Astrocyte of the cerebellum (primary cell): Measurements from ENCODE around the gene PBX3.

Experiments
- DNase-seq: peaks from one replicate; pipeline ENCODE4 v3.0.0-alpha.2; 2011; ENCODE audit warnings: low read depth
- H3K4me3 ChIP-seq: 2 replicates; pipeline ENCODE4 v1.5.1; 2011; ENCODE audit warnings: mild to moderate bottlenecking, low read depth, low read length, moderate library complexity
- CTCF ChIP-seq: IDR thresholded peaks from 2 replicates; pipeline ENCODE4 v1.5.1; 2012; ENCODE audit warnings: low read length, low read depth, moderate library complexity, mild to moderate bottlenecking; ENCODE audit errors: missing control alignments
- in situ Hi-C: cut with HindIII; loops from 2 replicates; pipeline ENCODE4 v1.10.0; 2017; ENCODE audit warnings: low sequenced_read_pairs

The PBX3 gene

GRCh38 chr9:125998837-125999503 lies 251.8 kb downstream of the PBX3 start:
- DNase-seq = no peak
- H3K4me3 ChIP-seq = no peak overlapping the region
- in situ Hi-C loops = no loop called here
- TF ChIP-seq CTCF = no peak

GRCh38 chr9:125999504-125999881 lies 252.3 kb downstream of the PBX3 start:
- TF ChIP-seq CTCF = no peak
- in situ Hi-C loops = no loop called here
- no peak overlapping the region for H3K4me3 ChIP-seq
- no peak for DNase-seq

GRCh38 chr9:126000256-126000655 lies 253.1 kb downstream of the PBX3 start:
- H3K4me3 ChIP-seq = no peak overlapping the region
- in situ Hi-C loops = no loop called here
- TF ChIP-seq CTCF = no peak
- DNase-seq = no peak

- H3K4me3 ChIP-seq = no peak overlapping the region
- no peak for TF ChIP-seq CTCF
- DNase-seq = no peak
- in situ Hi-C loops = no loop called here
Observed at GRCh38 chr9:126000731-126001580, 253.8 kb downstream of the PBX3 start.

- no peak for DNase-seq
- no peak for TF ChIP-seq CTCF
- in situ Hi-C loops = no loop called here
- no peak overlapping the region for H3K4me3 ChIP-seq
Observed at GRCh38 chr9:126001581-126002225, 254.5 kb downstream of the PBX3 start.

GRCh38 chr9:126002476-126003350 lies 255.5 kb downstream of the PBX3 start:
- DNase-seq = no peak
- no peak for TF ChIP-seq CTCF
- in situ Hi-C loops = no loop called here
- H3K4me3 ChIP-seq = no peak overlapping the region
